Naive thymus-derived CD8-positive, alpha-beta T cell (primary cell): ENCODE data around the gene CD96. TPM values are rescaled to one million over a fixed set of nuclear protein-coding genes. Genes with fewer than 3 reads are reported as not detected.
A peak's percentile ranks its signal among the peaks of the same experiment; 100 is the strongest.

Experiments
- ATAC-seq, 2 donors: fragments of 150-1000 bp; cut with Tn5 transposase in 1 of 2; sonication (Bioruptor Pico), chemical (Tn5 transposase) in 1 of 2; 1 replicate in 1 of 2; 2 replicates in 1 of 2; pipeline ENCODE4 v1.10.0; 2021; ENCODE audit warnings: mild to moderate bottlenecking in 2 of 2, moderate library complexity in 2 of 2
- POLR2A ChIA-PET: fragments of 350-600 bp; sonication (Branson Sonifier 250); formaldehyde crosslinking; loops from one replicate; lab custom pipeline; 2021; ENCODE audit warnings: antibody characterized with exemption; lab: Charles Lee
- DNase-seq, 10 donors: peaks; one replicate each; pipeline versions ENCODE4 v3.0.0 to v3.0.0-alpha.2; 2020 to 2022
- H3K27ac Mint-ChIP-seq, 10 donors: one replicate each; pipeline ENCODE4 v1.8.0; 2020 to 2022; ENCODE audit warnings: mild to moderate bottlenecking in 10 of 10, mixed read lengths in 10 of 10, moderate library complexity in 4 of 10, inconsistent platforms in 1 of 10
- H3K27me3 Mint-ChIP-seq, 5 donors: one replicate each; pipeline ENCODE4 v1.8.0; 2021 to 2022; ENCODE audit warnings: mixed read lengths in 5 of 5
- H3K36me3 Mint-ChIP-seq, 3 donors: one replicate each; pipeline ENCODE4 v1.8.0; 2020 to 2022; ENCODE audit warnings: mixed read lengths in 3 of 3, mild to moderate bottlenecking in 2 of 3, inconsistent platforms in 1 of 3
- H3K4me1 Mint-ChIP-seq, 4 donors: one replicate each; pipeline ENCODE4 v1.8.0; 2021 to 2022; ENCODE audit warnings: mixed read lengths in 4 of 4
- H3K4me3 Mint-ChIP-seq, 10 donors: one replicate each; pipeline ENCODE4 v1.8.0; 2020 to 2022; ENCODE audit warnings: mild to moderate bottlenecking in 10 of 10, mixed read lengths in 10 of 10, moderate library complexity in 6 of 10, inconsistent platforms in 1 of 10
- H3K9me3 Mint-ChIP-seq, 9 donors: one replicate each; pipeline ENCODE4 v1.8.0; 2020 to 2022; ENCODE audit warnings: mixed read lengths in 9 of 9, mild to moderate bottlenecking in 3 of 9, inconsistent platforms in 1 of 9, moderate library complexity in 1 of 9
- polyA plus RNA-seq, 3 donors: library from polyadenylated mRNA; unstranded; fragments of 300-500 nt; fragmentation: Illumina TruSeq; gene quantifications; one replicate each; pipeline ENCODE4 v1.2.3, GENCODE V29; 2021
- total RNA-seq, 8 experiments: library from RNA in 2 of 8; stranded (reverse) in 2 of 8; gene quantifications; one replicate each; pipeline ENCODE4 v1.2.3 and lab custom pipeline; 2021 to 2026

CD96 gene
- total and polyA plus RNA-seq, 5 experiments from 2014 or later: 258 to 330 (median 291) TPM

DNA sequence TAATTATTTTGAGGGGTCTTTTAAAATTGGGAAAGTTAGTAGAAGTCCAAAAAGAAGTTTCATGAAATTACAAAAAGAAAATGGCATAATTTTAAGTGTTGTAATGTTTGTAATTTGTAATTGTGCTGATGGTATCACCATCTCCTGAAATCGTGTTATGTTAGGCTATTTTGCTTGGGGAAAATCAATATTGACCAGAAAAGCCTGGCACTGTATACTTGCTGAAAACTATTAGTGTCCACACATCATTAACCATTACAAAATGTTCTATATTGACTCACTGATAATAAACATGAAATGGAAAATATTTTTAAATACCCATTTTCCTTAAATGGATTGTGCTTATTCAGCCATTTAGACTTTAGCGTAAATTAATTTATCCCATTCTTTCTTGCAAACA, 93.4 kb downstream of the CD96 start:
- no peak for DNase-seq
- no peak for ATAC-seq
- Mint-ChIP-seq H3K27me3 (no peaks in the 10 kb centered on the region), H3K4me1 (peaks cover 0 to 3% (median 0%) of the 10 kb centered on the region in 4 donors), H3K36me3 (peaks cover 30 to 86% (median 73%) of the 10 kb centered on the region in 3 donors), H3K9me3 (peaks cover 2 to 20% (median 9%) of the 10 kb centered on the region in 9 donors), H3K4me3 (no peak overlapping the region), H3K27ac (peak overlapping the region in 1 of 10 donors; percentile 43)
- POLR2A ChIA-PET: no interaction called here

GRCh38 chr3:111636366-111636885, 94.4 kb downstream of the CD96 start:
- Mint-ChIP-seq H3K4me3 (no peak overlapping the region), H3K27ac (peak overlapping the region in 4 of 10 donors; percentile 8 to 49 (median 16)), H3K9me3 (peaks cover 4 to 18% (median 15%) of the 10 kb centered on the region in 9 donors), H3K36me3 (peaks cover 35 to 86% (median 74%) of the 10 kb centered on the region in 3 donors), H3K4me1 (peaks cover 0 to 4% (median 1%) of the 10 kb centered on the region in 4 donors), H3K27me3 (no peaks in the 10 kb centered on the region)
- no peak for ATAC-seq
- POLR2A ChIA-PET: no interaction called here
- DNase-seq: no peak

DNA sequence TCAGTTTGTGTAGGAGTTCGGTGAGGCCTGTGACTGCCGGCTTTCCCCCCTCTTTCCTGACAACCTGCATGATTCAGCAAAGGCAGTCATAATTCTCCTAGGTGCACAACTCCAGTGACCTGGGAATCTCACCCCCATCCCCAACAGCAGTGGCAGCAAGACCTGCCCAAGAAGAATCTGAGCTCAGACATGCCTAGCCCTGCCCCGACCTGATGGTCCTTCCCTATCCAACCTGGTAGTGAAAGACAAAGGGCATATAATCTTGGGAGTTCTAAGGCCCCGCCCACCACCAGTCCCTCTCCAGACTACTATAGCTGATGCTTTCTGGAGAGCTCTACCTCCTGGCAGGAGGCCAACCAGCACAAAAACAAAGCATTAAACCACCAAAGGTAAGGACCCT, 97.3 kb downstream of the CD96 start:
- Mint-ChIP-seq H3K9me3 (peaks cover 8 to 36% (median 27%) of the 10 kb centered on the region in 9 donors), H3K27ac (peak overlapping the region in 3 of 10 donors; percentile 15 to 75 (median 72)), H3K4me3 (peak overlapping the region in 1 of 10 donors; percentile 24), H3K36me3 (peaks cover 42 to 87% (median 78%) of the 10 kb centered on the region in 3 donors), H3K4me1 (peaks cover 0 to 10% (median 2%) of the 10 kb centered on the region in 4 donors), H3K27me3 (no peaks in the 10 kb centered on the region)
- POLR2A ChIA-PET: no interaction called here
- no peak for ATAC-seq
- no peak for DNase-seq

GRCh38 chr3:111648991-111649579, 107.1 kb downstream of the CD96 start:
- Mint-ChIP-seq H3K36me3 (peaks cover 38 to 98% (median 85%) of the 10 kb centered on the region in 3 donors), H3K27me3 (no peaks in the 10 kb centered on the region), H3K9me3 (peaks cover 0 to 8% (median 2%) of the 10 kb centered on the region in 9 donors), H3K4me3 (no peak overlapping the region), H3K4me1 (peaks cover 0 to 21% (median 3%) of the 10 kb centered on the region in 4 donors), H3K27ac (peak overlapping the region in 7 of 10 donors; percentile 2 to 80 (median 24))
- POLR2A ChIA-PET: no interaction called here
- ATAC-seq (no peak), DNase-seq (no peak)

DNA sequence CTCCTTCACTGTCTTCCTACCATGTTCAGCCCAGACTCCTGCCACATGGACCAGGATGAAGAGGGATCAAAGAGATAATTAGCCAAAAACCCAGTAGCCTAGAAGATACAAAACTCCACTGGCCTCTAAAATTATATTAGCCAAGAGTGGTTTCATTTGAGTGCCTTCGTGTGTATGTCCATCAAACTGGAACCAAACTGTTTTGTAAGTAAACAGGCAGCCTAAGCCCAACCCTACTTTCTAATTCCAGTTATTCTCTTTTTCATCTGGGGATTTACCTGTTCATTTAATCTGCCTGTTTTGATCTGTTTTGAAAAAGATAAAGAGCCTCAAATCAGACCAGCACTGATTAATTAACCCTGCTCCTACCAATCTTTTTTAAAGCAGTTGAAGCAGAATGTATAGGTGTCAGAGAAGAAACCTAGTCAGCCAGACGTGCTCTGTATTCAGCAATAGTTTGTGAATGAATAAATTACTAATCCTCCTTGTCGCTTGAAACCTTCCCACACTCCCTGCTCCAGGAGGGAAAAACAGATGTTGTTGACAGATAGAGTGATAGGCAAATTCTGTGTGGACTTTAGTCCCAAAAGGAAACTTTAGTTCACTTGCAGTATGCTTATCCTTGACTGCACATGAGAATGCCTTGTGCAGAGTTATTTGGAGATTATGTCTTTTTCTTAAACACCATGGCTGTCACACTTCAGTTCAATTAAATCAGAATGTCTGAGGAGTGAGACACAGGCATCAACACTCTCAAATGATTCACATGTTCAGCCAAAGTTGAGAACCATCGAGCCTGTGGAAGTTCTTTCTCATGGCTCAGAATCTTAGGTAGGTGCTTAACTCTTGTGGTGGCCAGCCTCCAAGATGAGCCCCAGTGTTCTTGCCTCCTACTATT, 108.6 kb downstream of the CD96 start:
- H3K27me3 Mint-ChIP-seq: no peaks in the 10 kb centered on the region

DNA sequence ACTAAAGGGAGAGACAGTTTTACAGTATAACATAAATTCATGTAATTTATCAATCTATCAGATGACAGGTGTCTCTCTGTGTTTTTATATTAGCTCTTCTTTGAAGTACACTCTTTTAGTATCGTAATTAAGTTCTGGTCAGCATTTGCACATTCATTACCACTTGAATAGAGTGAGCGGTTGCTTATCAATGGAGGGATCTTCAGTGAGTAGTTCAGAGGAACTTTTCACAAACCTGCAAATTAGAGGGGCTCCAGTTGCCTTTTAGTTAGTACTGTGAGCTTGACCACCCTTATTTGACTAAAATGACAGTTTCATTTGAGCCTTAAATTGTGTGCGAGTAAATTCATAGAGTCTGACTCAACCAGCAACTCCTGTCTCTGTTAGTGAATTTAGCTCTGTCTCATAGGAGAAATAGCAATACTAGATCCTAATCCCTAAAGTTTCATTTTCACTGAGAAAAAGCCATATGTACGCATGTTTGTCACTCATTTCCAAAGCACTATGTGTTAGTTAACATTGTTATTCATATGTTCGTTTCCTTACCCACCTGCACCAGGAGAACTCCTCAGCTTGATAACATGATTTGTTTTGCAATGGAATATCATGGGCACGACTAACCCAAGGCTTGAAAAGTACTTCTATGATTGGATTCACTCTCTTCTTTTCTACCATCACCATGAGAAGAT, 110.6 kb downstream of the CD96 start:
- Mint-ChIP-seq H3K9me3 (peaks cover 0 to 2% (median 0%) of the 10 kb centered on the region in 9 donors), H3K27ac (peak overlapping the region in 6 of 10 donors; percentile 6 to 41 (median 17)), H3K36me3 (peaks cover 40 to 83% (median 82%) of the 10 kb centered on the region in 3 donors), H3K27me3 (no peaks in the 10 kb centered on the region), H3K4me3 (no peak overlapping the region), H3K4me1 (peaks cover 2 to 21% (median 4%) of the 10 kb centered on the region in 4 donors)
- POLR2A ChIA-PET: interaction anchor here (0.8 to 1.0 kb wide), 2 partner anchors 9 to 36 kb away, joined by 3 to 4 read pairs; no protein-coding TSS in a partner anchor
- ATAC-seq (no peak), DNase-seq (no peak)

More for the DNA sequence above, 108.6 kb downstream of the CD96 start:
- Mint-ChIP-seq H3K36me3 (peaks cover 36 to 97% (median 92%) of the 10 kb centered on the region in 3 donors), H3K9me3 (no peaks in the 10 kb centered on the region), H3K4me1 (peaks cover 0 to 21% (median 4%) of the 10 kb centered on the region in 4 donors), H3K27ac (peak overlapping the region in 5 of 10 donors; percentile 12 to 72 (median 66)), H3K4me3 (no peak overlapping the region)
- ATAC-seq (no peak), DNase-seq (no peak)
- POLR2A ChIA-PET: no interaction called here

GRCh38 chr3:111653766-111654165, 111.8 kb downstream of the CD96 start:
- Mint-ChIP-seq H3K9me3 (peaks cover 0 to 10% (median 4%) of the 10 kb centered on the region in 9 donors), H3K27me3 (no peaks in the 10 kb centered on the region), H3K4me1 (peaks cover 2 to 21% (median 2%) of the 10 kb centered on the region in 4 donors), H3K36me3 (peaks cover 49 to 81% (median 79%) of the 10 kb centered on the region in 3 donors), H3K27ac (peak overlapping the region in 3 of 10 donors; percentile 6 to 38 (median 25)), H3K4me3 (no peak overlapping the region)
- POLR2A ChIA-PET: interaction anchor here (0.7 kb wide), 2 partner anchors 8 to 43 kb away, joined by 3 read pairs; no protein-coding TSS in a partner anchor
- no peak for DNase-seq
- no peak for ATAC-seq

DNA sequence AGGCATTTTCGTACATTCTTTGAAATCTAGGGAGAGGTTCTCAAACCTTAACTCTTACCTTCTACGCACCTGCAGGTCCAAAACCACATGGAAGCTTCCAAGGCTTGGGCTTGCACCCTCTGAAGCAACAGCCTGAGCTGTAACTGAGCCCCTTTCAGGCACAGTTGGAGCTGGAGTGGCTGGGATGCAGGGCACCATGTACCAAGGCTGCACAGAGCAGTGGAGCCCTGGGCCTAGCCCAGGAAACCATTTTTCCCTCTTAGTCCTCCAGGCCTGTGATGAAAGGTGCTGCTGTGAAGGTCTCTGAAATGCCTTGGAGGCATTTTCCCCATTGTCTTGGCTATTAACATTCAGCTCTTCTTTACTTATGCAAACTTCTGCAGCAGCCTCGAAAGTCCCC, 120.0 kb downstream of the CD96 start:
- DNase-seq (no peak), ATAC-seq (no peak)
- Mint-ChIP-seq H3K4me3 (no peak overlapping the region), H3K36me3 (peaks cover 51 to 74% (median 69%) of the 10 kb centered on the region in 3 donors), H3K27me3 (no peaks in the 10 kb centered on the region), H3K9me3 (peaks cover 0 to 64% (median 33%) of the 10 kb centered on the region in 9 donors), H3K4me1 (peaks cover 8 to 18% (median 14%) of the 10 kb centered on the region in 4 donors), H3K27ac (no peak overlapping the region)
- POLR2A ChIA-PET: interaction anchor here (1.2 kb wide), 1 partner anchor 10 kb away, joined by 3 read pairs; no protein-coding TSS in a partner anchor

DNA sequence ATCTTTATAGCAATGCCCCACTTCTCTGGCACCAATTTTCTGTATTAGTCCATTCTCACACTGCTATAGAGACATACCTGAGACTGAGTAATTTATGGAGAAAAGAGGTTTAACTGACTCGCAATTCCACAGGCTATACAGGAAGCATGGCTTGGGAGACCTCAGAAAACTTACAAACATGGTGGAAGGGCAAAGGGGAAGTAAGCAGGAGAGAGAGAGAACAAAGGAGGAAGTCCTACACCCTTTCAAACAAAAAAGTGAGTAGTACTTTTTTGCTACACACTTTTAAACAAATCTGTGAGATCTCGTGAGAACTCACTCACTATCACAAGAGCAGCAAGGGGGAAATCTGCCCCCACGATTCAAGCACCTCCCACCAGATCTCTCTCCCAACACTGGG, 120.9 kb downstream of the CD96 start:
- DNase-seq (no peak), ATAC-seq (no peak)
- Mint-ChIP-seq H3K4me3 (no peak overlapping the region), H3K27ac (peak overlapping the region in 2 of 10 donors; percentile 49 to 80), H3K36me3 (peaks cover 48 to 68% (median 67%) of the 10 kb centered on the region in 3 donors), H3K4me1 (peaks cover 11 to 27% (median 22%) of the 10 kb centered on the region in 4 donors), H3K9me3 (peaks cover 0 to 63% (median 31%) of the 10 kb centered on the region in 9 donors), H3K27me3 (no peaks in the 10 kb centered on the region)
- POLR2A ChIA-PET: no interaction called here

DNA sequence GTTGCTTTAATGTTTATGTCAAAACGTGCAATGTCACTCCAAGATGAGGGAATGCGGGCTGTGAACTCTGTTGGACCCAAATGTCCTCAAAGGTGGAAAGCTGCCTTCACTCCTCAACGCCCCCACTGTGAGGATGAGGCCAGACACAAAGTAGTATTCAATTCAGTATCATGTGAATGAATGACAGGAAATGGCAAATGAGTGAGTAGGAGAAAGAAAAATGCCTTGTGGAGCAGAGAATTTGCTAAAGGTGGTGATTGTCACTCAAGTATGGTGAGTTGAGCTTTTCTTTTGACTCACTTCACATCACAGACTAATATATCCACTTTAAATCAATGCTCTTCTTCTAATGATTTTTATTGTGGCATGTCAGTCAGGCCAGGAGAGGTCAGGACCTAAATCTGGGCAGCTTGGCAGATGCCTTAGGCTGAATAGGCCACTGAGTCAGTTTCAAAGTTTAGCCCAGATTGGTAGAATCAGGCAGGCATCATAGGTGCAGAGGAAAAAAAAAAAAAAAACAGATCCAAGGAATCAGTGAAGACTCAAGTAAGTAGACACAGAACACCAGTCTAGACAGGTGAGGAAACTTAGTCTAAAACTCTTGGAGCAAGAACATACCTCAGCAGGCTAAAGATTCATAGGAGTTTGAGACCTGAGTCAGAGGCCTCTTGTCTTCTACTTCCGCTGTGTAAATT, 124.2 kb downstream of the CD96 start:
- Mint-ChIP-seq H3K27ac (peak overlapping the region in 9 of 10 donors; percentile 78 to 95 (median 90)), H3K36me3 (peaks cover 23 to 40% (median 35%) of the 10 kb centered on the region in 3 donors), H3K4me3 (peak overlapping the region in 7 of 10 donors; percentile 11 to 64 (median 21)), H3K4me1 (peaks cover 16 to 51% (median 41%) of the 10 kb centered on the region in 4 donors), H3K27me3 (no peaks in the 10 kb centered on the region), H3K9me3 (peaks cover 0 to 31% (median 15%) of the 10 kb centered on the region in 9 donors)
- DNase-seq (no peak), ATAC-seq (no peak)
- POLR2A ChIA-PET: interaction anchor here (0.6 to 1.3 kb wide), 3 partner anchors 9 to 312 kb away, joined by 3 read pairs; partner anchors contain the start of gene ABHD10

GRCh38 chr3:111667170-111667569, 125.2 kb downstream of the CD96 start:
- peaks cover 15 to 30% (median 28%) of the 10 kb centered on the region in 3 donors for H3K36me3 Mint-ChIP-seq
- H3K27ac Mint-ChIP-seq: peak overlapping the region; percentile 84 to 95 (median 92)
- H3K27me3 Mint-ChIP-seq: no peaks in the 10 kb centered on the region
- ATAC-seq (no peak), DNase-seq (no peak)
- peaks cover 0 to 21% (median 12%) of the 10 kb centered on the region in 9 donors for H3K9me3 Mint-ChIP-seq
- peak overlapping the region; percentile 63 to 84 (median 74) for H3K4me3 Mint-ChIP-seq
- POLR2A ChIA-PET: interaction anchor here (0.9 to 1.4 kb wide), 5 partner anchors 51 to 312 kb away, joined by 3 to 7 read pairs (median 4); partner anchors contain the start of gene ABHD10
- peaks cover 21 to 58% (median 48%) of the 10 kb centered on the region in 4 donors for H3K4me1 Mint-ChIP-seq
